Keratinocyte (primary cell): Measurements from ENCODE around the gene ERC2.

ENCODE experiments used
- EZH2 ChIP-seq: IDR thresholded peaks from one replicate; pipeline ENCODE4 v1.6.1; 2012; ENCODE audit warnings: inconsistent platforms, mild to moderate bottlenecking, low read length, moderate library complexity
- TF ChIP-seq, protein P1 (sequence below), 3 experiments: IDR thresholded peaks in 1 of 3; conservative IDR thresholded peaks in 1 of 3; optimal IDR thresholded peaks in 1 of 3; 2 replicates in 2 of 3; 3 replicates in 1 of 3; pipeline versions ENCODE3 to v1.5.1; 2011; ENCODE audit warnings: low read length in 3 of 3, mild to moderate bottlenecking in 3 of 3, moderate library complexity in 2 of 3, control low read depth in 1 of 3, inconsistent platforms in 1 of 3; ENCODE audit not compliant: insufficient read depth in 2 of 3; ENCODE audit errors: extremely low read depth in 1 of 3

DNA sequence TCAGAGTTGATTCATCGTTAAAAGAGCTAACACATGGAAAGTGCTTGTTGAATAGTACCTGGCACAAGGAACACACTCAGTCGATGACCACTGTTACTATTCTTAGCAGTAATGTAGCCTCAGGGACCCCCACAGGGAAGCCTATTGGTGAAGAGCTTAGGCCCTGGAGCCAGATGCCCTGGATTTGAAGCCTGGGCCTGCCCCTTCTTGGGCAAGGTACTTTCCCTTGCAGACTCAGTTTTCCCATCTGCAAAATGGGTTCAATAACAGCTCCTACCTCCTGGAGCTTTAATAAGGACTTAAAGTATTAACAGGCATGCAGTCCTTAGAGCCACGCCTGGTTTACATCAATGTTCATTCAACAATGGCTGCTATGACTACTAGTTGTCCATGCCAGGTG is 884.2 kb downstream of the ERC2 start:
- TF ChIP-seq, protein P1, sequence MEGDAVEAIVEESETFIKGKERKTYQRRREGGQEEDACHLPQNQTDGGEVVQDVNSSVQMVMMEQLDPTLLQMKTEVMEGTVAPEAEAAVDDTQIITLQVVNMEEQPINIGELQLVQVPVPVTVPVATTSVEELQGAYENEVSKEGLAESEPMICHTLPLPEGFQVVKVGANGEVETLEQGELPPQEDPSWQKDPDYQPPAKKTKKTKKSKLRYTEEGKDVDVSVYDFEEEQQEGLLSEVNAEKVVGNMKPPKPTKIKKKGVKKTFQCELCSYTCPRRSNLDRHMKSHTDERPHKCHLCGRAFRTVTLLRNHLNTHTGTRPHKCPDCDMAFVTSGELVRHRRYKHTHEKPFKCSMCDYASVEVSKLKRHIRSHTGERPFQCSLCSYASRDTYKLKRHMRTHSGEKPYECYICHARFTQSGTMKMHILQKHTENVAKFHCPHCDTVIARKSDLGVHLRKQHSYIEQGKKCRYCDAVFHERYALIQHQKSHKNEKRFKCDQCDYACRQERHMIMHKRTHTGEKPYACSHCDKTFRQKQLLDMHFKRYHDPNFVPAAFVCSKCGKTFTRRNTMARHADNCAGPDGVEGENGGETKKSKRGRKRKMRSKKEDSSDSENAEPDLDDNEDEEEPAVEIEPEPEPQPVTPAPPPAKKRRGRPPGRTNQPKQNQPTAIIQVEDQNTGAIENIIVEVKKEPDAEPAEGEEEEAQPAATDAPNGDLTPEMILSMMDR (optimal IDR thresholded peaks at IDR 0.05 in 1 of 3, IDR thresholded peaks at IDR 0.05 in 1 of 3, conservative IDR thresholded peaks at IDR 0.05 in 1 of 3; ENCODE audit: extremely low read depth in 1 of 3, insufficient read depth in 2 of 3, low read length in 3 of 3) = no peak
- TF ChIP-seq EZH2 = no peak
